ENCODE measurements around the gene HSPA4L. TPM values are rescaled to one million over a fixed set of nuclear protein-coding genes. Genes with fewer than 3 reads are reported as not detected.

Gene HSPA4L
- total and polyA plus RNA-seq, 10 of the 15 experiments (the other 5 are each of a cell fraction or from before 2014, with no cell fraction given): 8.6 to 40.5 (median 21.4) TPM

DNA sequence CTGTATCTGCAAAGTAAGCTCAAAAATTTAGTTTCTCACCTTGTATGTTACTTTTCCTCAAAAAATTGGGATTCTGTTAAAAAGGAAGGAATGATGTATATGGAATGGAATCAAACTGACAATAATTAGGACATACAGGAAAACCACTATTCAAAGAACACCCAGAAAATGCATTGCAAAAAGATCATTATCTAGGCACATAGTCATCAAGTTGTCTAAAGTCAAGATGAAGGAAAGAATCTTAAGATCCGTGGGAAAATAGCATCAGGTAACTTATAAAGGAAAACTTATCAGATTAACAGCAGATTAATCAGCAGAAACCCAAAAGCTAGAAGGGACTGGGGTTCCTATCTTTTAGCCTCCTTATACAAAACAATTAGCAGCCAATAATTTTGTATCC is 75.5 kb downstream of the HSPA4L start:
- WGBS (ENCODE audit: insufficient coverage, insufficient replicate concordance, low lambda C conversion rate, missing lambda C conversion rate): 100% methylated on average over 1 of the region's 1 CpG
- RAD21 ChIA-PET (ENCODE audit: unreplicated experiment): interaction anchor here (1.4 to 2.4 kb wide), 4 partner anchors 18 to 108 kb away, joined by 4 to 9 read pairs (median 6); partner anchors contain the start of genes ABHD18, MFSD8 and PLK4
- in situ Hi-C loops (cut with MboI): no loop called here
- Histone ChIP-seq H3K27ac (ENCODE audit: control insufficient read depth, insufficient read depth) (peak overlapping the region; percentile 84), H3K36me3 (ENCODE audit: control insufficient read depth in 2 of 2, insufficient read depth in 2 of 2, low read length in 1 of 2) (no peaks in the 10 kb centered on the region), H2AFZ (ENCODE audit: control insufficient read depth, low read depth, low read length) (no peak overlapping the region; the same call in 1 of the 2 replicates), H3K4me1 (ENCODE audit: control insufficient read depth, insufficient read depth, low read length) (peaks cover 15% of the 10 kb centered on the region), H3K79me2 (ENCODE audit: control insufficient read depth, insufficient read depth, low read length) (peaks cover 6% of the 10 kb centered on the region), H4K20me1 (ENCODE audit: control insufficient read depth, insufficient read depth) (no peaks in the 10 kb centered on the region), H3K9me3 (replicated peaks; ENCODE audit: control insufficient read depth, insufficient read depth, low read length) (peaks cover 1% of the 10 kb centered on the region; the same call in 2 of the 3 replicates), H3K4me3 (no peak overlapping the region), H3K9ac (ENCODE audit: control insufficient read depth, insufficient read depth, low read length) (no peak overlapping the region), H3K4me2 (ENCODE audit: control insufficient read depth, insufficient read depth) (peak overlapping the region; percentile 88), H3K27me3 (replicated peaks in 1 of 2; ENCODE audit: control insufficient read depth in 2 of 2, insufficient read depth in 2 of 2, low read length in 1 of 2) (no peaks in the 10 kb centered on the region)
- no peak for ATAC-seq
- CTCF ChIA-PET: interaction anchor here (0.6 to 1.5 kb wide), 3 partner anchors 16 to 20 kb away, joined by 3 read pairs; no protein-coding TSS in a partner anchor
- no TSS peak for BruUV-seq (replicated peaks)
- POLR2A ChIA-PET: interaction anchor here (0.6 to 2.6 kb wide), 4 partner anchors 17 to 108 kb away, joined by 3 to 10 read pairs (median 4); partner anchors contain the start of genes ABHD18, MFSD8 and PLK4
- SMC1A ChIA-PET (ENCODE audit: uncharacterized antibody, unreplicated experiment): interaction anchor here (0.6 to 1.7 kb wide), 10 partner anchors 14 to 140 kb away, joined by 3 to 6 read pairs (median 3); partner anchors contain the start of gene PLK4
- FAIRE-seq: no peak
- no peak for DNase-seq (ENCODE audit: low read depth, low spot score)
- intact Hi-C loops (cut with micrococcal nuclease; ENCODE audit: unreplicated experiment): loop anchor here (2.0 kb wide), 1 partner anchor 75 kb away; the partner anchor contains the start of gene HSPA4L
- no peak for TF ChIP-seq ETV6 (conservative IDR thresholded peaks at IDR 0.05 in 1 of 2, IDR thresholded peaks at IDR 0.05 in 1 of 2; ENCODE audit: borderline replicate concordance in 1 of 2, low read depth in 1 of 2)
- no peak for TF ChIP-seq CEBPB (IDR thresholded peaks at IDR 0.05; ENCODE audit: borderline replicate concordance in 1 of 2, low read depth in 2 of 2, low read length in 2 of 2)
- no peak for TF ChIP-seq ESRRA (IDR thresholded peaks at IDR 0.05; ENCODE audit: low read length)
- TF ChIP-seq, protein P1, sequence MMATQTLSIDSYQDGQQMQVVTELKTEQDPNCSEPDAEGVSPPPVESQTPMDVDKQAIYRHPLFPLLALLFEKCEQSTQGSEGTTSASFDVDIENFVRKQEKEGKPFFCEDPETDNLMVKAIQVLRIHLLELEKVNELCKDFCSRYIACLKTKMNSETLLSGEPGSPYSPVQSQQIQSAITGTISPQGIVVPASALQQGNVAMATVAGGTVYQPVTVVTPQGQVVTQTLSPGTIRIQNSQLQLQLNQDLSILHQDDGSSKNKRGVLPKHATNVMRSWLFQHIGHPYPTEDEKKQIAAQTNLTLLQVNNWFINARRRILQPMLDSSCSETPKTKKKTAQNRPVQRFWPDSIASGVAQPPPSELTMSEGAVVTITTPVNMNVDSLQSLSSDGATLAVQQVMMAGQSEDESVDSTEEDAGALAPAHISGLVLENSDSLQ (IDR thresholded peaks at IDR 0.05): no peak
- TF ChIP-seq, protein P2, sequence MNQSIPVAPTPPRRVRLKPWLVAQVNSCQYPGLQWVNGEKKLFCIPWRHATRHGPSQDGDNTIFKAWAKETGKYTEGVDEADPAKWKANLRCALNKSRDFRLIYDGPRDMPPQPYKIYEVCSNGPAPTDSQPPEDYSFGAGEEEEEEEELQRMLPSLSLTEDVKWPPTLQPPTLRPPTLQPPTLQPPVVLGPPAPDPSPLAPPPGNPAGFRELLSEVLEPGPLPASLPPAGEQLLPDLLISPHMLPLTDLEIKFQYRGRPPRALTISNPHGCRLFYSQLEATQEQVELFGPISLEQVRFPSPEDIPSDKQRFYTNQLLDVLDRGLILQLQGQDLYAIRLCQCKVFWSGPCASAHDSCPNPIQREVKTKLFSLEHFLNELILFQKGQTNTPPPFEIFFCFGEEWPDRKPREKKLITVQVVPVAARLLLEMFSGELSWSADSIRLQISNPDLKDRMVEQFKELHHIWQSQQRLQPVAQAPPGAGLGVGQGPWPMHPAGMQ (IDR thresholded peaks at IDR 0.05; ENCODE audit: borderline replicate concordance): no peak
- TF ChIP-seq TCF7 (IDR thresholded peaks at IDR 0.05; ENCODE audit: borderline replicate concordance): no peak
- TF ChIP-seq CREB1 (IDR thresholded peaks at IDR 0.05; ENCODE audit: low read depth): no peak
- TF ChIP-seq, protein P3, sequence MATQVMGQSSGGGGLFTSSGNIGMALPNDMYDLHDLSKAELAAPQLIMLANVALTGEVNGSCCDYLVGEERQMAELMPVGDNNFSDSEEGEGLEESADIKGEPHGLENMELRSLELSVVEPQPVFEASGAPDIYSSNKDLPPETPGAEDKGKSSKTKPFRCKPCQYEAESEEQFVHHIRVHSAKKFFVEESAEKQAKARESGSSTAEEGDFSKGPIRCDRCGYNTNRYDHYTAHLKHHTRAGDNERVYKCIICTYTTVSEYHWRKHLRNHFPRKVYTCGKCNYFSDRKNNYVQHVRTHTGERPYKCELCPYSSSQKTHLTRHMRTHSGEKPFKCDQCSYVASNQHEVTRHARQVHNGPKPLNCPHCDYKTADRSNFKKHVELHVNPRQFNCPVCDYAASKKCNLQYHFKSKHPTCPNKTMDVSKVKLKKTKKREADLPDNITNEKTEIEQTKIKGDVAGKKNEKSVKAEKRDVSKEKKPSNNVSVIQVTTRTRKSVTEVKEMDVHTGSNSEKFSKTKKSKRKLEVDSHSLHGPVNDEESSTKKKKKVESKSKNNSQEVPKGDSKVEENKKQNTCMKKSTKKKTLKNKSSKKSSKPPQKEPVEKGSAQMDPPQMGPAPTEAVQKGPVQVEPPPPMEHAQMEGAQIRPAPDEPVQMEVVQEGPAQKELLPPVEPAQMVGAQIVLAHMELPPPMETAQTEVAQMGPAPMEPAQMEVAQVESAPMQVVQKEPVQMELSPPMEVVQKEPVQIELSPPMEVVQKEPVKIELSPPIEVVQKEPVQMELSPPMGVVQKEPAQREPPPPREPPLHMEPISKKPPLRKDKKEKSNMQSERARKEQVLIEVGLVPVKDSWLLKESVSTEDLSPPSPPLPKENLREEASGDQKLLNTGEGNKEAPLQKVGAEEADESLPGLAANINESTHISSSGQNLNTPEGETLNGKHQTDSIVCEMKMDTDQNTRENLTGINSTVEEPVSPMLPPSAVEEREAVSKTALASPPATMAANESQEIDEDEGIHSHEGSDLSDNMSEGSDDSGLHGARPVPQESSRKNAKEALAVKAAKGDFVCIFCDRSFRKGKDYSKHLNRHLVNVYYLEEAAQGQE (IDR thresholded peaks at IDR 0.05; ENCODE audit: low read depth, low read length): no peak
- TF ChIP-seq ZSCAN29 (IDR thresholded peaks at IDR 0.05): no peak
- no peak for TF ChIP-seq SMAD1 (IDR thresholded peaks at IDR 0.05; ENCODE audit: low read depth, partially characterized antibody)
- TF ChIP-seq, protein P4, sequence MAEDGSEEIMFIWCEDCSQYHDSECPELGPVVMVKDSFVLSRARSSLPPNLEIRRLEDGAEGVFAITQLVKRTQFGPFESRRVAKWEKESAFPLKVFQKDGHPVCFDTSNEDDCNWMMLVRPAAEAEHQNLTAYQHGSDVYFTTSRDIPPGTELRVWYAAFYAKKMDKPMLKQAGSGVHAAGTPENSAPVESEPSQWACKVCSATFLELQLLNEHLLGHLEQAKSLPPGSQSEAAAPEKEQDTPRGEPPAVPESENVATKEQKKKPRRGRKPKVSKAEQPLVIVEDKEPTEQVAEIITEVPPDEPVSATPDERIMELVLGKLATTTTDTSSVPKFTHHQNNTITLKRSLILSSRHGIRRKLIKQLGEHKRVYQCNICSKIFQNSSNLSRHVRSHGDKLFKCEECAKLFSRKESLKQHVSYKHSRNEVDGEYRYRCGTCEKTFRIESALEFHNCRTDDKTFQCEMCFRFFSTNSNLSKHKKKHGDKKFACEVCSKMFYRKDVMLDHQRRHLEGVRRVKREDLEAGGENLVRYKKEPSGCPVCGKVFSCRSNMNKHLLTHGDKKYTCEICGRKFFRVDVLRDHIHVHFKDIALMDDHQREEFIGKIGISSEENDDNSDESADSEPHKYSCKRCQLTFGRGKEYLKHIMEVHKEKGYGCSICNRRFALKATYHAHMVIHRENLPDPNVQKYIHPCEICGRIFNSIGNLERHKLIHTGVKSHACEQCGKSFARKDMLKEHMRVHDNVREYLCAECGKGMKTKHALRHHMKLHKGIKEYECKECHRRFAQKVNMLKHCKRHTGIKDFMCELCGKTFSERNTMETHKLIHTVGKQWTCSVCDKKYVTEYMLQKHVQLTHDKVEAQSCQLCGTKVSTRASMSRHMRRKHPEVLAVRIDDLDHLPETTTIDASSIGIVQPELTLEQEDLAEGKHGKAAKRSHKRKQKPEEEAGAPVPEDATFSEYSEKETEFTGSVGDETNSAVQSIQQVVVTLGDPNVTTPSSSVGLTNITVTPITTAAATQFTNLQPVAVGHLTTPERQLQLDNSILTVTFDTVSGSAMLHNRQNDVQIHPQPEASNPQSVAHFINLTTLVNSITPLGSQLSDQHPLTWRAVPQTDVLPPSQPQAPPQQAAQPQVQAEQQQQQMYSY (CRISPR knock-in tag; IDR thresholded peaks at IDR 0.05): no peak
- no peak for TF ChIP-seq EZH2 (IDR thresholded peaks at IDR 0.05; ENCODE audit: borderline replicate concordance, control insufficient read depth, low read depth, low read length)
